Colon (tissue), 2 donors: Measurements from ENCODE around the gene NIFK.
"Not testable (repeated sequence)": the region's sequence is repeated elsewhere in the genome, so short reads cannot be mapped to it uniquely, and the experiment has no call there.

Source experiments
- FAIRE-seq: peaks from 2 replicates; lab custom pipeline; 2012; peaks lifted over from hg19 to GRCh38; lab: Jason Lieb, UNC
- donor health status: control.
- donor health status: control.

NIFK gene

DNA sequence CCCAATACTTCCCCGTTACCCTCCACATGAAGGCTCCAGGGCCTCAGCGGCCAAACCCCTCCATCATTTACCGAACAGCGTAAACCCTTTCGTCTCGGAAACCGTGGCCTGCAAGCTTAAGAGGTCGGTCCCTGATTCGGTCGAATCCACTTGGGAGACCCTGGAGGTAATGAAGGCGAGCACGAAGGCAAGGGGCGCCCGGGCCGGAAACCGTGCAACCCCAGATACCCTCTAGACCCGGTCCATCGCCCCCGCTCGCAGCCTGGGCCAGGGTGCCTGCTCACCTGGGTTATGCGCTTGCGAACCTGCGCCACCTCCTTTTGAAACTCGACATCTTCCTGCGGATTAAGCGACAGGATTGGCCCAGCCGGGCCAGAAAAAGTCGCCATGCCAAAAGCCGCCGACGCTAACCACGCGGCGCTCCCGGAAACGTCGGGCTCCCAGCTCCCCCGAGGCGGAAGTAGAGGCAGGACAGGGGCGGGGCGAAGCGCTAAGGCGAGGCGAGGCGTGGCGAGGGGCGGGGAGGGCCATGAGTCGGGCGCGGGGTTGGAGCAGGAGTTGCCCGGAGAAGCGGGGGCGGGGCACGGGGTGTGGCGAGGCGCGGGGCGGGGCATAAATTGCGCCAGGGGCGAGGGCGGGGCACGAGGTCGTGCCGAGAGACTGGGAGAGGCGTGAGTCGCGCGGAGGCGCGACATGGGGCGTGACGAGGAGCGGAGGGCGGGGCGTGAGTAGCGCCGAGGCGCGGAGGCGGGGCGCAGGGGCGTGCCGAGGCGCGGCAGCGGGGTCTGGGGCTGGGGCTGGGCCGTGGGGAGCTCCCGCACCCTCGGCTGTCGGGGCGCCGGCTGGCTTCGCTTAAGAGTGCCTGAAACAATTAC, at the start of gene NIFK:
Gene NIFK, minus strand, starts transcription at position 414 of the 875 bp plus-strand sequence. Its CDS starts 25 bp downstream, at position 389.
- FAIRE-seq, result no peak

DNA sequence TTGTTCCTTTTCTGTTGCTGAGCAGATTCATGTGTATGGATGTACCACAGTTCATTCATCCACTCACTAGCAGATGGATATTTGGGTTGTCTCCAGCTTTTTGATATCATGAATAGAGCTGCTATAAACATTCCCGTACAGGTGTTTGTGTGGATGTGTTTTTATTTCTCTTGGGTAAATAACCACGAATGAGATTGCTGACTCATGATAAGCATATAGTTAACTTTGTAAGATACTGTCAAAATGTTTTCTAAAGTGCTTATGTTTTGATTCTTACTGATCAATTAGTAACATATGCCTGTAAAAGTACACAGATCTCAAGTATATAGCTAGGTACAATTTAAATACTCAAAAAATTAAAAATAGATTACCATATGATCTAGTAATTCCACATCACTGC, 46.5 kb upstream of the NIFK start:
- no peak for FAIRE-seq

DNA sequence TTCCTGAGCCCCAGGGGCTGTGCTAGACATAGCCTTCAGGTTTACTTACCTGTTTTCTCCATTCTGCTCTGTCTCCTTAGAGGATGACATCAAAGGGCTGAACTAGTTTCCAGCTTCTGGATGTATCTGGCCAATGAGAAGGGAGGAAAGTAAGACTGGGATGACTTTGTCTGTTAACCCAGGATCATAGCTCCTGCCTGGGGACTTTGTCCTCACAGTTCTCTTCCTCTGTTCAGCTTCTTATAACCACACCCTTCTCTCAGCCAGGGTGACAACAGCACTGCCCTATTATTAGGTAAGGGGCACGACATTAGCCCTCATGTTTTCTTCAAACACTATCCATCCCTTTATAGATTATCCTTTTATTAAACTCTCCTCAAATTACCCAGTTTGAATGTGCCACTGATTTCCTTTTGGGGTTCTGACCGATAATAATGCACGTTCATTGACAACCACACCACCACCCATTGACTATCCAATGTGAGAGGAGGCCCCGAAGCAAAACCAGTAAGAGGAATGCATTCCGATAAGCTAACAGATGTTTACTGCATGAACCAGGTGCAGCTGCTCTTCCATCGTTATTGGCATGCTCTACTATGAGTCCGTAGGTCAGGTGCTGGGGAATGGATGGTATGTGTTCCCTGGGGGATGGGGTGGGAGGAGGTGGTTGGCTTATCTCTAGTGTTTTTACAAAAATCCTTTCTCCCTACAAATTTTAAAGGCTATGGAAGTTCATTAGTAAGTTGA, 42.2 kb upstream of the NIFK start:
- FAIRE-seq, result no peak

DNA sequence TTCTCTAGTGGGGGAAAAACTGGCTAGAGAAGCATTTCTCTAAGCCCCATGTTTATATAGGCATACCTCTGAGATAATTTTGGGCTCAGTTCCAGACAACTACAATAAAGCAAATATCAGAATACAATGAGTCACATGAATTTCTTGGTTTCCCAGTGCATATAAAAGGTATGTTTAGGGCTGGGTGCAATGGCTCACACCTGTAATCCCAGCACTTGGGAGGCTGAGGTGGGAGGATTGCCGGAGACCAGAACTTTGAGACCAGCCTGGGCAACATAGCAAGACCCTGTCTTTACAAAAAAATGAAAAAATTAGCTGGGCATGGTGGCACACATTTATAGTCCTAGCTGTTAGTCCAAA, 41.0 kb upstream of the NIFK start:
- FAIRE-seq, result no peak

DNA sequence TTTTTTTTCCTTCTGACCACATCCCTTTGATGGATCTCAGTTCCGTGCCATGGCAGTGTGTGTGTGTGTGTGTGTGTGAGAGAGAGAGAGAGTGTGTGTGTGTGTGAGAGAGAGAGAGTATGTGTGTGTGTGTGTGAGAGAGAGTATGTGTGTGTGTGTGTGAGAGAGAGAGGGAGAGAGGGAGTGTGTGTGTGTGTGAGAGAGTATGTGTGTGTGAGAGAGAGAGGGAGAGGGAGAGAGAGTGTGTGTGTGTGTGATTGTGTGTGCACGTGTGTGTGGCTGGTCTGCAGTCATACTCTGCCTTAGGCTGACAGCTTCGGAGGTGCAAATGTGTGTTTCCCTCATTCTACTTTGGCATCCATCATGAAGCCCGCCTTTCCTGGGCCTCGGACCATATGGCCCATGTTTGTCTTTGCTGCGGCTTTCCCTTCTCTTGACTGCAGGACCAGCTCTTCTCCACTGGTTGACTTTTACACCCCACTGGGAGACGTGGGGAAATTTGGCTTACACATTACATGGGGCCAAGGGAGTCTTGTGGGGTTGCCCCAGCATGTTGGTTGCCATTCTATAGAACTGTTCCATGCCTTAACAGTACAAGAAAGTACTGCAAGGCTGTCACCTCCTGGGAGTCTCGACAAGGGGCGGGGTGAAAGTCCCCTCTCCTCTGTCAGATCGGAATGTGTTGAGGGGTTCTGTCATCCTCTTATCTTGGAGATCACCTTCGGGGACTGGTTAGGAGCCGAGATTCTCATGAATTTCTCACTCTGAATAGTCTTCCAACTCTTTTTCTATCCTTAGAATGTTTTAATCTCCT, 40.4 kb upstream of the NIFK start:
- FAIRE-seq, result no peak

DNA sequence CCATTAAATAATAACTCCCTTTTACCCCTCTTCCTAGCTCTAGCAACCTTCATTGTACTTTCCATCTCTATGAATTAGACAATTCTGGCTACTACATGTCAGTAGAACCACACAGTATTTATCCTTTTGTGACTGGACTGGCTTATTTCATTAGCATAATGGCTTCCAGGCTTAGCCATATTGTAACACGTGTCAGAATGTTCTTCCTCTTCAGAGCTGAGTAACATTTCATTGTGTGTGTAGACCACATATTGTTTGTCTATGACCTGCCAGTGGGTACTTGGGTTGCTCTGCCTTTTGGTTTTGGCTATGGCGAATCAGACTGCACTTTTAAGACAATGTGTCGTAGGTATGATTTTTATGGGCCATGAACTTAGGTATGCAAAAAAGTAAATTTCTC, 39.7 kb upstream of the NIFK start:
- FAIRE-seq, result no peak

DNA sequence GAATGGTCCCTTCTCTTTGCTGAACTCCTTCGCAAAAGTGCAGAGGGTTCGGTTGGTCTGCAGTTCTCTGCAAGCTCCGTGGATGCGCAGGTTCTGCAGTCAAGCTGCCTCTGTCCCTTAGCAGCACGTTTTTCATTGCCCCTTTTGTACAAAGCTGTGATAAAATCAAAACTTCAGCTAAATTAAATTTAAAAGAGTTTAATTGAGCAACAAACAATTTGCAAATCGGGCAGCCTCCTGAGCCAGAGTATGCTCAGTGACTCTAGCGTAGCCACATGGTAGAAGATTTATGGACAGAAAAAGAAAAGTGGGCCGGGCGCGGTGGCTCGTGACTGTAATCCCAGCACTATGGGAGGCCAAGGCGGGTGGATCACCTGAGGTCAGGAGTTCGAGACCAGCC, 37.6 kb upstream of the NIFK start:
- no peak for FAIRE-seq

DNA sequence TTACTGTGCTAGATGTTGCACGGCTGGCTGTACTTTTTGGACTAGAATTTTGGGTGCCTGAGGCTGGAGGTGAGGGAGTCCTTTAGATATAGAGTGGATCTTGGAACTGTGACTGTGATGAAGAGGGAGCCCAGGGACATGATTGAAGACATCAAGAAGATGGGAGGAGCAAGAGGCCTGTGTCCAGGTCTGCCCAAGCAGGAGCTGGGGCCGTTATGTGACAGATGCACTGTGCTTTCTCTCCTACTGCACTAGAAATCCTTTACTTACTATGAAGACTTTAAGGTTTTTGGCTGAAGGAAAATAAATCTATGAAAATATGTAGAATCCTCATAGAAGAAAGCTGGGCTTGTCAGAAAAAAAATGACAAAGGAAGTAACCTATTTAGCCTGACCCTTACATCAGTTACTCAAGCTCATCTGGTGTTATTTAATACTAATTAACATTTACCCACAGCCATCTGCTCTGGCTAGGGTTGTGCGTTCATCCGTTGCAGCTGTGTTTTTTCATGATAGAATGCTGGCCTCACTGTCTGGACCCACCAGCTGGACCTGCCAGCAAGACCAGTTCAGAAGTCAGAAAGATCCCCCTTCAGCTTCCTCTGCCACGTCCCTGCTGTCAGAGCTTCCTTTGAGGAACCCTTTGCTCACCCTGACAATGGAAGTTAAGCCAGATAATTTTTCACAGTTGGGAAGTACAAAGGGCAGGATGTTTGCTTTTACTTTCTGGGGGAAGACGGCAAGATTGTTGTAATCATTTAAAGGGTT, 35.5 kb upstream of the NIFK start:
- no peak for FAIRE-seq

DNA sequence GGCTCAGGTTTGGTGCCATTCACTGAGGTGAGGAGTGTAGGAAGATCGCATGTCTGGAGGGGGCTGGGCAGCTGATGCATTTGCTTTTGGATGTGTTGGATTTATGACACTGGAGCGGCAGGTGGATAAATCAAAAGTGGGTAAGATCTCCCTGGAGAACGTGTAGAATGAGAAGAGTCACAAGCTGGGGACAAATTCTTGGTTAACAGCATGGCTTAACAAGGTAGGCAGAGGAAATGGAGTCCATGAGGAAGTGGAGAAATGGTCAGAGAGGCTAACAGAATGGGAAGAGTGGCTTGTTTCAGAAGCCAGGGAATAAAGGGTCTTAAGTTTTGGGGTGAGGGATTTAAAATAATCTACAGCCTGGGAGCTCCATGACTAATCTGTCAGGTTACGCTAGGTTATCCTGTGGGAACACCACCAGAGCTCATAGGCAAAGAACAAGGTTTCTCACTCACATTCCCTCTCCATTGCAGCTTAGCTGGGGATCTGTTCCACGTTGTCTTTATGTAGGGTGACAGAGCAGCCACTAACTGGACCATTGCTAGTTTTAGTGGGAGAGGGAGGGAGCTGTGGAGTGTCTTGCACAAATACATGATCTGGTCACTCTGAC, 31.6 kb upstream of the NIFK start:
- FAIRE-seq, result no peak

DNA sequence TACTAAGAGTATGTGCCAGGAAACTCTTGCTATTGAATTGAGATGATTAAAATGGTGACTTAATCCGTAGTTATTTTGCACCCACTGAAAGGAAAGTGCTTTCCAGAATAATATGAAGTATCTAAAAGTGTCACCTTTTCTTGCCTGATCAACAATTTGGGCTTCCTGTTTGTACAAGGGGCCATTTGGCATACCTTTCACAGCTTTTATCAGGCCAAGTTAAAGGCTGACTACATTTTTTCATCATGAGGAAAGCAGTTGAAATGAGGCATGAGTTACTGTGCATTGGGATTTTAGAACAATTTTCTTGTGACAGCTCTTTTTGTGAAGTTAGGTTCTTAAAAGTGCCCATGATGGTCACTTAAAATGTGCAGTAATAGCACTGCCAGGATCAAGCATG, 29.9 kb upstream of the NIFK start:
- FAIRE-seq, result no peak

DNA sequence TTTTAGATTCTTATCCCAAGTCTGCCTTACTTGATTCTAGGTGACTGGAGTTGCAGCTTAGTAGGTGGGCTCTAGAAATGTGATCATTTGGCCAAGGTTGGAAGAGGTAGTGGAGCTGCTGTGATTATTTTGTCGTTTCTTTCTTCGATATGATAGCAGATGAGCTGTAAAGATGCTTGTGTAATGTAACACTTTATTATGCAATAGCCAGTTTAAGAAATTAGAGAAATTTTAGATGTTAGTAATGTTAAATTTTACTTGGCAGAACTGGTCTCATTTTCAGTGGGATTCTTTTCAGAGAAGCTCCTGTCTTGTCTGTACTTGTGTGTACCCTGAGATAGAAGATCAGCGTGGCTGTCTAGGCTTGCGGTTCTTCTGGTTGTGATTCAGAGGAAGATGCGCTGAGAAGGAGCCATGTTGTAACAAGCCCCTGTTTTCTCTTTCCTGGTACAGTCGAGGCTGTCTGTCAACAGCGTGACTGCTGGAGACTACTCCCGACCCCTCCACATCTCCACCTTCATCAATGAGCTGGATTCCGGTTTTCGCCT, 28.1 kb upstream of the NIFK start:
- no peak for FAIRE-seq

DNA sequence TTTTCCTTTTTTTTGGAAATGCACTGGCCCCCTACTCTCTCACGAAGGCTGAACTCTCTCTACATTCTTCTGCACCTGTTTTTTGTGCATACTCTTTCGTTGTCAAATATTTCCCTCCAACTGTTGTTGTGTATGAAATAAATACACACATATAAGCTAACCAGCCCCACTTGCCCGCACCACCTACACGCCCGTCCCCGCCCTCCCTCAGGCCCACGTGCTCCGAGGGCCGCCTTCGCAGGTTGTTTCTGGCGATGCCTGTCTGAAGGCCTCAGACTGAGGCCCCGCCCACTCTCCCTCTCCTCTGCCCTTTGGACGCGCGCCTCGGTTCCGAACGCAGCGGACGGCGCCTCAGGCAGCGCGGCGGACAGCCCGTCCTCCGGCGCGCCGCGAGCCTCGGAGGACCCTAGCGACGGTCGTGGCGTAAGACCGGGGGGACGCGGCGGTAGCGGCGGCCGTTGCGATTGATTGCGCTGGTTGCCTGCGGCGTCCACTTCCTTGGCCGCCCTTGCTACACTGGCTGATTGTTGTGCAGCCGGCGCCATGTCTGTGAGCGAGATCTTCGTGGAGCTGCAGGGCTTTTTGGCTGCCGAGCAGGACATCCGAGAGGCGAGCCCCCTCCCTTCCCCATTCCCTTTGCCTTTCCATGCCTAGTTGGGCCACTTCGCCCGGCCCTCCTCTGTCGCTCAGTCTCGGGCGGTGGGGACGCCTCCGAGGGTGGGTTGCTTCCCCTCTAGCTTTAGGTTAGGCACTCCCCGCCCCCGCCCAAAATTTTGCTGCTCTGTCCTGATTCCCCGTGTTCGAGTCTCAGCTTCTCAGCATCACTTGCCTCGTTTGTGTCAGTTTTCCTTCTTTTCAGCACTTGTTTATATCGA, 18.8 kb upstream of the NIFK start, which contains the start of gene TSN:
Gene TSN, plus strand, starts transcription at position 415 of the 875 bp plus-strand sequence. Its CDS starts 129 bp downstream, at position 544.
- FAIRE-seq, result no peak

DNA sequence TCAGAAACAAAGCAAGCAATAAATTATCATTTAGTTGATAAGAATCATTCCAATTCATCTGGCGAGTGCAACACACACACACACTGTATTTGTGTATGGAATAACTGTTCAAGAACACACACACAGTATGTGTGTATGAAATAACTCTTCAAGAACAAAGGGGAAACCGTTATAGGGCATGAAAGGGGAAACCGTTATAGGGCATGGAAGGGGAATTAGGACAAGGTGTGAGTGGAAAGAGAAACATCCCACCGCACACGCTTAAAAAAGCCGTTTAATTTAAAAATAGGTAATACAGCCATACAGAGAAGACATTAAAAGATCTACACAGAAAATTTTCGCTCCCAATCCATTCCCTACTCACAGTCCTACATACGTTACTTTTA, 18.2 kb upstream of the NIFK start:
- no peak for FAIRE-seq

DNA sequence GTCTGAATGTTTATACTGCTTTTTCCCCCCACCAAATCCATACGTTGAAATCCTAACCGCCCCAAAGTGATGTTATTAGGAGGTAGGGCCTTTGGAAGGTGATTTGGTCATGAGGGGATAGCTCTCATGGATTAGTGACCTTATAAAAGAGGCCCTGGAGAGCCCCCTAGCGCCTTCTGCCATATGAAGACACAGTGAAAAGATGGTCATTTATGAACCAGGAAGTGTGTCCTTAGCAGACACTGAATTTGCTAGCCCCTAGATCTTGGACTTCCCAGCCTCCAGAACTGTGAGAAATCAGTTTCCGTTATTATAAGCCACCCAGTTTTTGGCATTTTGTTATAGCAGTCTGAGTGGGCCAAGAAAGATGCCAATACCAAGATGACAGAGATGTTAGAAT, 11.5 kb upstream of the NIFK start:
- FAIRE-seq, result no peak

DNA sequence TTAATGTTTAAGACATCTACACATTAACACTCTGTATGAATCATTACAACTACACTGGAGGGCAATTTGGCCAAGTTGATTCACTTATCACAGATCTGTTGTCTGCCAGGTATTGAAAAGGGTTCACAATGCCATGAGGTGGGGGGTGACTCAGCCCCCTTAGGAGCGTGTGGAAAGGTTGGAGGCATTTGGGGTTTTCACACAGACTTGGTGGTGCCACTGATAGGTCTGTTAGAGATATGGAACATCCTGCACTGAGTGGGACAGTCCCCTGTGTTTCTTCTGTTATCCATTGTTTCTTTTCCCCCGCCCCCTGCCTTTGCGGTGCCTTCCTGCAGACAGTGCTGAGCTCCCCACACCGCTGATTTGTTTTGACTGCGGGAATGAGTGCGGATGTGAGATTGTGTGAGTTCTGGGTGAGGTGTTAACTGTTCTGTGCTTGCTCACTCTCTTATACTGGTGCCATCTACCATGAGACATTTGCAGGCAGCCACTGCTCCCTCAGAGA, 9.4 kb upstream of the NIFK start:
- FAIRE-seq, result no peak

DNA sequence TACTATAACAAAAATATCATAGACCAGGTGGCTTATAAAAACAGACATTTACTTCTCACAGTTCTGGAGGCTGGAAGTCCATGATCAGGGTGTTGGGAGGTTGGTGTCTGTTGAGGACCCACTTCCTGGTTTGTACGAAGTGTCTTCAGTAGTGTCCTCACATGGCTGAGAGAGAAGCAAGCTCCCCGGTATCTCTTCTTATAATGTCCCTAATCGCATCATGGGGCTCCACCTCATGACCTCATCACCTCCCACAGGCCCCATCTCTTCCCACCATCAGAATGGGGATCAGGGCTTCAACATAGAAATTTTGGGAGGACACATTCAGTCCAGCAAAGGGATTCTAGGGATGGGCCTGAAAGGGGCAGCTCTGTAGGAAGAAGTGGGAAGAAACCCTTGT, 4.8 kb upstream of the NIFK start:
- no peak for FAIRE-seq

DNA sequence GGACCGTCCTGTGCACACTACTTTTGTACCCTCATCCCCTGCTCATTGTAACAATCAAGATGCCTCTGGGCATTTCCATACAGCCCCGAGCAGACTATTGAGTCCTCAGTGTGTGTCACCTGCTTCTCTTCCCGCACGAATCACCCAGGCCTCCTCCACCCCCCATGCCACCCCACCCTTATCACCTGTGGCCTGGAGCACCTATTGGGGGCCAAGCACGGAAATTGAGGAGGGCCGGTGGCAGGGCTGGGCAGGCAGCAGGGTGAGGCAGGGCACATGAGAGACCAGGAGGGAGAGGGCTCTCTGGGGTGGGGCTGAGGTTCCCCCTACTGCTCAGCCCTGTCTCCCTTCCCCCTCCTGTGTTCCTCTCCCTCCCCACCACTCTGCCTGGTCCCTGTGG, 4.3 kb upstream of the NIFK start:
- no peak for FAIRE-seq

DNA sequence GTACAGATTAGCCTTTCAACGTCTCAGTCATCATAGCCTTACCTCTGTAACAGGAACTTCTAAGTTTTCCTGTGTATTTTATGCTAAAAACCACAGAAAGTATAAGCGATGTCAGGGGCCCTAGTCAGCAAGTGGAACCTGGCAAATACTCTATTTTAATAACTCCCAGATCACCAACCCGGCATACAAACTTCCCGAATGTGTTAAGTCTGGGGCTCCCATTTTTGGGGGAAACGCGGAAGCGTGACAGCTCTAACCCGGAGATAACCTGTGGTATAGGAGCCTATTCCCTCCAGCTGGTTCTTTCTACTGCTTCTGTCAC, 574 bp downstream of the NIFK start:
- no peak for FAIRE-seq

DNA sequence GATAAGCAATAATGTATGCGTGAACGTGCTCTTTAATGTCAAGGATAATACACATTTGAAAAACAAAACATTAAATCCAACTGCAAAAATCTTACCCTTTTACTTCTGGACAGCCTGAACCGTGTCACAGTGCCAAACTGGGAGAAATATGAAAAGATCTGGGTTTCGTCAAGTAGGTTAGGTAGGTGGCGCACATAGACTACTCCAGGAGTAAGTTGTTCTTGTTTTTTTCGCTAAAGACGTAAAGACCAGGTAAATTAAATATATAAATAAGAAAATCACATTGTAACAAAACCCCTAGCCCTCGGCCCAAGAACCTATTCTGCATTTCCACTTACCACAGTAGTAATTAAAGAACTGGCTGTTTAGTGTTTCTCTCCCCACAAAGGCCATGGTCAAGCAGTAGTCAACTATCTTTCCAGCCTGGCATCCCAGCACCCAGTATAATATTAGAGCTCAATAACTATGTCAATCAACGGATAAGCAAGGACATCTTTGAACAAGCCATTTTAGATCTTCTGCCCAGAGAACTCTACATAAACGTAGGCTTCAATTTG, 1.1 kb downstream of the NIFK start:
- FAIRE-seq, result no peak

DNA sequence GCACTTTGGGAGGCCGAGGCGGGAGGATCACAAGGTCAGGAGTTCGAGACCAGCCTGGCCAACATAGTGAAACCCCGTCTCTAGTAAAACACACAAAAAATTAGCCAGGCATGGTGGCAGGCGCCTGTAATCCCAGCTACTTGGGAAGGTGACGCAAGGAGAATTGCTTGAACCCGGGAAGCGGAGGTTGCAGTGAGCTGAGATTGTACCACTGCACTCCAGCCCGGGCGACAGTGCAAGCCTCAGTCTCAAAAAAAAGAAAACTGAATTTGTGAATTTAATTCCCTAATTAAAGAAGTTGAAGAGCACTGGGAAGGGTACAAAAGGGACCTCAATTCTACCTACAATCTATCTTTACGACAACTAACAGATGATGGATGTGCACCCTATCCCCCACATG, 2.1 kb downstream of the NIFK start:
- FAIRE-seq, result not testable (repeated sequence)
